HG02970 (cell line): Measurements from ENCODE around the gene FOXO4.
A peak's percentile ranks its signal among the peaks of the same experiment; 100 is the strongest.
"Not testable (repeated sequence)": the region's sequence is repeated elsewhere in the genome, so short reads cannot be mapped to it uniquely, and the experiment has no call there.

Experiments used
- ATAC-seq: cut with Tn5 transposase; IDR thresholded peaks from one replicate; pipeline ENCODE4 v1.9.1; 2021; ENCODE audit warnings: mild to moderate bottlenecking, moderate library complexity, moderate number of reproducible peaks; ENCODE audit not compliant: unreplicated experiment, low FRiP score

Gene FOXO4

GRCh38 chrX:71095555-71095980 lies at the start of gene FOXO4:
Gene FOXO4 (plus strand): TSS chrX:71095851. CDS start chrX:71096529, 678 bp downstream.
- ATAC-seq = no peak

- ATAC-seq = not testable (repeated sequence)
Observed at GRCh38 chrX:71047891-71048290, 47.8 kb upstream of the FOXO4 start.

- ATAC-seq = no peak
Observed at GRCh38 chrX:71052721-71053120, 42.9 kb upstream of the FOXO4 start.

- no peak for ATAC-seq
Observed at GRCh38 chrX:71053217-71053621, 42.4 kb upstream of the FOXO4 start.

GRCh38 chrX:71056867-71057266 lies 38.8 kb upstream of the FOXO4 start:
- no peak for ATAC-seq

GRCh38 chrX:71057848-71058530 lies 37.7 kb upstream of the FOXO4 start:
- no peak for ATAC-seq

- ATAC-seq = no peak
Observed at GRCh38 chrX:71060127-71060526, 35.5 kb upstream of the FOXO4 start.

GRCh38 chrX:71067089-71067488 lies 28.6 kb upstream of the FOXO4 start:
- no peak for ATAC-seq

- no peak for ATAC-seq
Observed at GRCh38 chrX:71067712-71068043, 28.0 kb upstream of the FOXO4 start.

GRCh38 chrX:71068044-71068918 lies 27.4 kb upstream of the FOXO4 start, which contains the start of gene SNX12:
Gene SNX12 (minus strand): TSS chrX:71068334. CDS start chrX:71068306, 28 bp downstream.
- ATAC-seq = peak; percentile 93

GRCh38 chrX:71070531-71070930 lies 25.1 kb upstream of the FOXO4 start:
- ATAC-seq = no peak

GRCh38 chrX:71081330-71082123 lies 14.1 kb upstream of the FOXO4 start:
- no peak for ATAC-seq

GRCh38 chrX:71082124-71082647 lies 13.5 kb upstream of the FOXO4 start:
- ATAC-seq = no peak

GRCh38 chrX:71082822-71083221 lies 12.8 kb upstream of the FOXO4 start:
- no peak for ATAC-seq

GRCh38 chrX:71085900-71086299 lies 9.8 kb upstream of the FOXO4 start:
- no peak for ATAC-seq

GRCh38 chrX:71091263-71091662 lies 4.4 kb upstream of the FOXO4 start:
- no peak for ATAC-seq

- no peak for ATAC-seq
Observed at GRCh38 chrX:71095033-71095432, 618 bp upstream of the FOXO4 start.

GRCh38 chrX:71095981-71096759 lies 519 bp downstream of the FOXO4 start:
- ATAC-seq = no peak

- ATAC-seq = no peak
Observed at GRCh38 chrX:71096760-71097032, 1.0 kb downstream of the FOXO4 start.

GRCh38 chrX:71098302-71098701 lies 2.7 kb downstream of the FOXO4 start:
- ATAC-seq = no peak
